PFSK-1 (cell line): ENCODE measurements around the gene PFKP.

Experiments
- FOXP2 ChIP-seq: optimal IDR thresholded peaks from 2 replicates; pipeline ENCODE3; 2011; ENCODE audit warnings: borderline replicate concordance, control low read depth, inconsistent platforms; ENCODE audit not compliant: insufficient read depth; ENCODE audit errors: extremely low read length, extremely low read depth
- POLR2AphosphoS5 ChIP-seq: IDR thresholded peaks from 2 replicates; pipeline ENCODE4 v1.6.1; 2012; ENCODE audit warnings: low read depth, mild to moderate bottlenecking, control low read depth, low read length, moderate library complexity
- SIN3A ChIP-seq: IDR thresholded peaks from 2 replicates; pipeline ENCODE4 v1.6.1; 2012; ENCODE audit warnings: mild to moderate bottlenecking, low read length, moderate library complexity, borderline replicate concordance; ENCODE audit not compliant: insufficient read depth
- TAF1 ChIP-seq: IDR thresholded peaks from 2 replicates; pipeline ENCODE4 v1.6.1; 2012; ENCODE audit warnings: low read length, control low read depth, borderline replicate concordance; ENCODE audit not compliant: insufficient read depth
- TF ChIP-seq, protein P1 (sequence below), 2 experiments: IDR thresholded peaks; 2 replicates each; pipeline versions ENCODE4 v1.6.1 to v1.8.0; 2011 to 2012; ENCODE audit warnings: low read depth in 2 of 2, low read length in 2 of 2, control low read depth in 1 of 2, inconsistent platforms in 1 of 2, mild to moderate bottlenecking in 1 of 2, moderate library complexity in 1 of 2; ENCODE audit not compliant: insufficient read depth in 1 of 2

DNA sequence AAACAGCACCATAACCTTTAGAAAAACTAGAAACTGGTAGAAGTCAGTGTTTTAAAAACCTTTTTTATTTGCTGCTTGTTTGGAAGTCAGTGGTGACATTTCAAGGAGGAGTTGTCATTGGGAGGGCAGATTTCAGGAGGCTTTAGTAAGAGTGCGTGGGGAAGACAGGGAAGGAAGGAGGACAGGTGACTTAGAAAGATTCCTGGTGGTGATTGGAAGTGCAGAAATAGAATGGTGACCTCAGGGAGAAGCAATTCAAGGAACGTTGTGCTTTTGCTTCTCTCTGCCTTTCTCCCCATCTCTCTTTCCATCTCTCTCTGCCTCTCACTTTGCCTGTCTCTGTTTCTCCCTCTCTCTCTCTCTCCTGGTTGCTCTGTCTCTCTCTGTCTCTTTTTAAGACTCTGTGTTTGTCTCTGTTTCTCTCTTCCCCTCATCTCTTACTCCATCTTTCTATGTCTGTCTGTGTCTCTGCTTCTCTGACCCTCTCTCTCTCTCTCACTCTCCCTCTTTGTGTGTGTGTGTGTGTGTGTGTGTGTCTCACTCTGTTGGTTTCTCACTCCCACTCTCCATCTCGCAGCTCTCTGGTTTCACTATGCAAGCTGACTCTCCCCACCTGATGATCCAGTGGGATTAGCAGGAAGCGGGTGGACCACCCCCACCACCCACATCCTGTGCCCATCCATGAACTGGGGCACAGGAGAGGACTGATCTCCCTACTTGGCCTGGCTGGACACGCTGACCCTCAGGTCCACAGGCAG is 10.9 kb upstream of the PFKP start:
- TF ChIP-seq SIN3A (no peak), POLR2AphosphoS5 (no peak), FOXP2 (no peak), TAF1 (no peak)
- TF ChIP-seq, protein P1, sequence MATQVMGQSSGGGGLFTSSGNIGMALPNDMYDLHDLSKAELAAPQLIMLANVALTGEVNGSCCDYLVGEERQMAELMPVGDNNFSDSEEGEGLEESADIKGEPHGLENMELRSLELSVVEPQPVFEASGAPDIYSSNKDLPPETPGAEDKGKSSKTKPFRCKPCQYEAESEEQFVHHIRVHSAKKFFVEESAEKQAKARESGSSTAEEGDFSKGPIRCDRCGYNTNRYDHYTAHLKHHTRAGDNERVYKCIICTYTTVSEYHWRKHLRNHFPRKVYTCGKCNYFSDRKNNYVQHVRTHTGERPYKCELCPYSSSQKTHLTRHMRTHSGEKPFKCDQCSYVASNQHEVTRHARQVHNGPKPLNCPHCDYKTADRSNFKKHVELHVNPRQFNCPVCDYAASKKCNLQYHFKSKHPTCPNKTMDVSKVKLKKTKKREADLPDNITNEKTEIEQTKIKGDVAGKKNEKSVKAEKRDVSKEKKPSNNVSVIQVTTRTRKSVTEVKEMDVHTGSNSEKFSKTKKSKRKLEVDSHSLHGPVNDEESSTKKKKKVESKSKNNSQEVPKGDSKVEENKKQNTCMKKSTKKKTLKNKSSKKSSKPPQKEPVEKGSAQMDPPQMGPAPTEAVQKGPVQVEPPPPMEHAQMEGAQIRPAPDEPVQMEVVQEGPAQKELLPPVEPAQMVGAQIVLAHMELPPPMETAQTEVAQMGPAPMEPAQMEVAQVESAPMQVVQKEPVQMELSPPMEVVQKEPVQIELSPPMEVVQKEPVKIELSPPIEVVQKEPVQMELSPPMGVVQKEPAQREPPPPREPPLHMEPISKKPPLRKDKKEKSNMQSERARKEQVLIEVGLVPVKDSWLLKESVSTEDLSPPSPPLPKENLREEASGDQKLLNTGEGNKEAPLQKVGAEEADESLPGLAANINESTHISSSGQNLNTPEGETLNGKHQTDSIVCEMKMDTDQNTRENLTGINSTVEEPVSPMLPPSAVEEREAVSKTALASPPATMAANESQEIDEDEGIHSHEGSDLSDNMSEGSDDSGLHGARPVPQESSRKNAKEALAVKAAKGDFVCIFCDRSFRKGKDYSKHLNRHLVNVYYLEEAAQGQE (IDR thresholded peaks at IDR 0.05; ENCODE audit: insufficient read depth in 1 of 2, low read depth in 2 of 2, low read length in 2 of 2): no peak
